SK-N-SH (cell line): Measurements from ENCODE around the gene PIF1.

Source experiments
- EP300 ChIP-seq, 2 experiments: IDR thresholded peaks; 2 replicates each; pipeline versions ENCODE4 v1.4.0 to v1.6.1; 2012; ENCODE audit warnings: borderline replicate concordance in 1 of 2, low read depth in 1 of 2, low read length in 1 of 2
- FOSL2 ChIP-seq: IDR thresholded peaks from 2 replicates; pipeline ENCODE4 v1.4.0; 2012; ENCODE audit warnings: low read depth, mild to moderate bottlenecking, moderate library complexity, borderline replicate concordance
- MXI1 ChIP-seq: IDR thresholded peaks from 2 replicates; pipeline ENCODE4 v1.6.1; 2012; ENCODE audit warnings: mild to moderate bottlenecking, low read depth, low read length, improper control_type of control experiment
- NFIC ChIP-seq: IDR thresholded peaks from 2 replicates; pipeline ENCODE4 v1.4.0; 2012; ENCODE audit warnings: borderline replicate concordance
- TEAD4 ChIP-seq: IDR thresholded peaks from 2 replicates; pipeline ENCODE4 v1.4.0; 2012; ENCODE audit warnings: mild to moderate bottlenecking, borderline replicate concordance; ENCODE audit not compliant: insufficient read depth
- USF1 ChIP-seq: IDR thresholded peaks from 2 replicates; pipeline ENCODE4 v1.4.0; 2012; ENCODE audit warnings: low read depth, borderline replicate concordance
- TF ChIP-seq, protein P1 (sequence below): fragments of 200-600 bp; sonication (generic); IDR thresholded peaks from 2 replicates; pipeline ENCODE4 v1.6.1; 2017; ENCODE audit warnings: antibody characterized with exemption, mild to moderate bottlenecking, moderate library complexity

DNA sequence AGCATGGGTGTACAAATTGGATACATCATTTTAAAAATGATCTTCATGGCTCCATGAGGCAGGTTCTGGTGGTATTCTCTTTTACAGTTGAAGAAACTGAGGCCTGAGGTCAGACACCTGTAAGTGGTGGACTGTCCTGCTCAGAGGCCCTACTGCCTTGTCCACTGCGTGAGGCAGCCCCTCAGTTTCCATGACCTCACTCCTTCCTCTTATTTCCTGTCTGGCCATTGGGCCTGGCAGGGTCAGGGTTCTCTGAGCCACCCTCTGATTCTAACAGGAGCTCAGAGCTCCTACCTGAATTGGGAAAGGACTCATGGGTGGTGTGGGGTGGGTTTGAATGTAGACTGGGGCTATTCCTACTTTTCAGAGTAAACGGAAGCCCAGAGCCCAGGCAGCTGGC, 33.8 kb upstream of the PIF1 start:
- TF ChIP-seq, protein P1, sequence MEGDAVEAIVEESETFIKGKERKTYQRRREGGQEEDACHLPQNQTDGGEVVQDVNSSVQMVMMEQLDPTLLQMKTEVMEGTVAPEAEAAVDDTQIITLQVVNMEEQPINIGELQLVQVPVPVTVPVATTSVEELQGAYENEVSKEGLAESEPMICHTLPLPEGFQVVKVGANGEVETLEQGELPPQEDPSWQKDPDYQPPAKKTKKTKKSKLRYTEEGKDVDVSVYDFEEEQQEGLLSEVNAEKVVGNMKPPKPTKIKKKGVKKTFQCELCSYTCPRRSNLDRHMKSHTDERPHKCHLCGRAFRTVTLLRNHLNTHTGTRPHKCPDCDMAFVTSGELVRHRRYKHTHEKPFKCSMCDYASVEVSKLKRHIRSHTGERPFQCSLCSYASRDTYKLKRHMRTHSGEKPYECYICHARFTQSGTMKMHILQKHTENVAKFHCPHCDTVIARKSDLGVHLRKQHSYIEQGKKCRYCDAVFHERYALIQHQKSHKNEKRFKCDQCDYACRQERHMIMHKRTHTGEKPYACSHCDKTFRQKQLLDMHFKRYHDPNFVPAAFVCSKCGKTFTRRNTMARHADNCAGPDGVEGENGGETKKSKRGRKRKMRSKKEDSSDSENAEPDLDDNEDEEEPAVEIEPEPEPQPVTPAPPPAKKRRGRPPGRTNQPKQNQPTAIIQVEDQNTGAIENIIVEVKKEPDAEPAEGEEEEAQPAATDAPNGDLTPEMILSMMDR: no peak
- TF ChIP-seq MXI1: no peak
- TF ChIP-seq TEAD4: no peak
- no peak for TF ChIP-seq USF1
- TF ChIP-seq NFIC: no peak
- no peak for TF ChIP-seq EP300 (IDR thresholded peaks at IDR 0.05; ENCODE audit: borderline replicate concordance in 1 of 2, low read depth in 1 of 2, low read length in 1 of 2)
- no peak for TF ChIP-seq FOSL2
